Mesenchymal stem cell (in vitro differentiated cells and primary cell): ENCODE measurements around the gene HTT-AS.

Experiments
- DNase-seq: peaks from one replicate; pipeline ENCODE4 v3.0.0-alpha.2; 2013
- H2AFZ ChIP-seq: one replicate; pipeline ENCODE4 v1.6.1; 2013; ENCODE audit warnings: low read depth, mild to moderate bottlenecking, control low read depth, inconsistent platforms, low read length, moderate library complexity
- H2AK5ac ChIP-seq: 2 replicates; pipeline ENCODE4 v1.6.1; 2013; ENCODE audit warnings: low read length, moderate library complexity, mild to moderate bottlenecking, inconsistent platforms; ENCODE audit not compliant: severe bottlenecking
- H2BK120ac ChIP-seq: one replicate; pipeline ENCODE4 v1.6.1; 2013; ENCODE audit warnings: low read depth, mild to moderate bottlenecking, inconsistent platforms, low read length, moderate library complexity
- H2BK12ac ChIP-seq, 2 experiments: one replicate each; pipeline ENCODE4 v1.6.1; 2013; ENCODE audit warnings: inconsistent platforms in 2 of 2, low read length in 2 of 2, mild to moderate bottlenecking in 2 of 2, moderate library complexity in 2 of 2, control low read depth in 1 of 2
- H2BK15ac ChIP-seq: one replicate; pipeline ENCODE4 v1.6.1; 2013; ENCODE audit warnings: mild to moderate bottlenecking, low read depth, inconsistent platforms; ENCODE audit not compliant: poor library complexity, severe bottlenecking
- H2BK5ac ChIP-seq: 2 replicates; pipeline ENCODE4 v1.6.1; 2013; ENCODE audit warnings: low read depth, mild to moderate bottlenecking, low read length, control low read depth, inconsistent platforms; ENCODE audit not compliant: poor library complexity, severe bottlenecking
- H3K14ac ChIP-seq, 2 experiments: one replicate each; pipeline ENCODE4 v1.6.1; 2013; ENCODE audit warnings: inconsistent platforms in 2 of 2, low read length in 2 of 2, control low read depth in 1 of 2, mild to moderate bottlenecking in 1 of 2, moderate library complexity in 1 of 2
- H3K18ac ChIP-seq, 2 experiments: one replicate each; pipeline ENCODE4 v1.6.1; 2013; ENCODE audit warnings: inconsistent platforms in 2 of 2, low read length in 2 of 2, control low read depth in 1 of 2, low read depth in 1 of 2, mild to moderate bottlenecking in 1 of 2
- H3K23ac ChIP-seq, 2 experiments: one replicate each; pipeline ENCODE4 v1.6.1; 2013; ENCODE audit warnings: inconsistent platforms in 2 of 2, low read length in 2 of 2, mild to moderate bottlenecking in 2 of 2, moderate library complexity in 2 of 2, control low read depth in 1 of 2
- H3K27ac ChIP-seq: 2 replicates; pipeline ENCODE4 v1.5.1; 2013; ENCODE audit warnings: mild to moderate bottlenecking, moderate library complexity, low read length, control low read depth, inconsistent platforms; ENCODE audit not compliant: poor library complexity, severe bottlenecking
- H3K27me3 ChIP-seq, 2 experiments: 2 replicates each; pipeline versions ENCODE4 v1.6.1 to v1.7.0; 2013; ENCODE audit warnings: low read length in 2 of 2, mild to moderate bottlenecking in 2 of 2, moderate library complexity in 2 of 2, control low read depth in 1 of 2, inconsistent platforms in 1 of 2; ENCODE audit not compliant: control insufficient read depth in 1 of 2, insufficient read depth in 1 of 2
- H3K36me3 ChIP-seq, 2 experiments: 2 replicates each; pipeline versions ENCODE4 v1.6.1 to v1.7.0; 2013; ENCODE audit warnings: low read length in 2 of 2, control low read depth in 1 of 2, inconsistent platforms in 1 of 2, low read depth in 1 of 2, mild to moderate bottlenecking in 1 of 2; ENCODE audit not compliant: insufficient read depth in 2 of 2, control insufficient read depth in 1 of 2
- H3K4ac ChIP-seq, 2 experiments: one replicate each; pipeline ENCODE4 v1.6.1; 2013; ENCODE audit warnings: inconsistent platforms in 2 of 2, low read length in 2 of 2, mild to moderate bottlenecking in 2 of 2, moderate library complexity in 2 of 2, control low read depth in 1 of 2, low read depth in 1 of 2
- H3K4me1 ChIP-seq: 2 replicates; pipeline ENCODE4 v1.6.1; 2013; ENCODE audit warnings: low read depth, low read length, control low read depth; ENCODE audit not compliant: control insufficient read depth, insufficient read depth
- H3K4me2 ChIP-seq: 2 replicates; pipeline ENCODE4 v1.6.1; 2013; ENCODE audit warnings: low read length, mild to moderate bottlenecking, inconsistent platforms; ENCODE audit not compliant: poor library complexity, severe bottlenecking
- H3K4me3 ChIP-seq, 2 experiments: 2 replicates each; pipeline versions ENCODE4 v1.5.1 to v1.7.0; 2013; ENCODE audit warnings: low read length in 2 of 2, mild to moderate bottlenecking in 2 of 2, control low read depth in 1 of 2, low read depth in 1 of 2; ENCODE audit not compliant: insufficient read depth in 1 of 2
- H3K79me1 ChIP-seq: replicated peaks from 2 replicates; pipeline ENCODE4 v1.6.1; 2013; ENCODE audit warnings: mild to moderate bottlenecking, control low read depth, low read length, inconsistent platforms; ENCODE audit not compliant: poor library complexity, severe bottlenecking
- H3K9ac ChIP-seq: 2 replicates; pipeline ENCODE4 v1.7.0; 2013; ENCODE audit warnings: mild to moderate bottlenecking, low read length, moderate library complexity
- H3K9me3 ChIP-seq: 2 replicates; pipeline ENCODE4 v1.7.0; 2013; ENCODE audit warnings: mild to moderate bottlenecking, low read length; ENCODE audit not compliant: control insufficient read depth
- H4K8ac ChIP-seq: one replicate; pipeline ENCODE4 v1.6.1; 2013; ENCODE audit warnings: inconsistent platforms, mild to moderate bottlenecking, low read length, moderate library complexity
- H4K91ac ChIP-seq: one replicate; pipeline ENCODE4 v1.6.1; 2013; ENCODE audit warnings: mild to moderate bottlenecking, low read length, inconsistent platforms
- WGBS: methylation state at CpG from one replicate; pipeline ENCODE4 v1.1.7; 2013; ENCODE audit warnings: mixed read lengths; 5-methylcytosine and 5-hydroxymethylcytosine counted together

The HTT-AS gene

DNA sequence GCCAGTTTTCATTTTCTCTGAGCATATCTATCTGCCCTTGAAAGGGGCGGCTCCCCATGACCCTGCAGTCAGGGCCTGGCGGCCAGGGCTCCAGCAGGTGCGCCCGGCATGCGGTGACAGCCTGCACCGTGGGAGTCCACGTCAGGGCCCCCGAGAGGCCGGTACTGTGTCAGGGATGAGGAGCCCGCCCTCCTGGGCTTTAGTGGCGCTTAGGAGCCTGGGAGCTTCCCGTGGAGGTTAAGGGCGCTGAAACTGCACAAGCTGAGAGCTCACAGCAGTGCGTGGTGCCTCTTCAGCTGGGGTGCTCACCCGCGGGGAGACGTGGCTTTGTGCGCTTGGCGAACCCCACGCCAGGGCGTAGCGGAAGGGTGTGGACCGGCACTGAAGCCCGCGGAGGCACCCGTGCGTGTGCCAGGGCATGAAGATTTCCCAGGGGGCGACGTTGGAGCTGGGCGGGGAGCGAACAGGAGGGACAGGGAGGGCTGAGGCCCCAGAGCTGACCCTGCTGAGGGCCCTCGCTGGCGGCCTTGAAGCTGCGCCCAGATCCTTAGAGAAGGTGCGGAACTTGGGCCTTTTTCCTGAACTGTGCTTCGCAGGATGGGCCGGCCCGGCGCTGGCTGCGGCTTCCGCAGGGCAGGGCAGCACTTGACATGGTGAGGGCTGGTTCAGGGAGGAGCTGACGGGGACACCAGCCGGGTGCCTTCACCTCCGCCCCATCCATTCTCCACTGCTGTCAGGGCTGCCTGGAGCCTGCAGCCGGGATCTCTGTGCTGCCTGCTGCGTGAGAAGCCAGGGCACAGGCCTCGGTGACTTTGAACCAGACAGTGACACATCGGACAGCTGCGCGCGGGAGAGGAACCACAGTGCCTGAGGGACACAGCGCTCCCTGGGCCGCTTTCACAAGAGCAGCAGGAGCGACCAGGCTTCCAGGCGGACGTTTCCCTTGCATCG is 32.9 kb downstream of the HTT-AS start:
- peak overlapping the region; percentile 12 for H2BK120ac ChIP-seq
- peak; percentile 75 for DNase-seq
- H2BK15ac ChIP-seq: no peak overlapping the region
- H2AK5ac ChIP-seq: no peak overlapping the region
- peak overlapping the region; percentile 82 for H3K9ac ChIP-seq
- peaks cover 4 to 35% of the 10 kb centered on the region in 2 experiments for H3K27me3 ChIP-seq
- no peak overlapping the region for H4K8ac ChIP-seq
- WGBS: 65% methylated on average over 57 of the region's 57 CpGs
- H3K4me3 ChIP-seq: peak overlapping the region in 1 of 2 experiments; percentile 76
- no peaks in the 10 kb centered on the region for H3K36me3 ChIP-seq
- H2BK12ac ChIP-seq: no peak overlapping the region
- H3K23ac ChIP-seq: no peak overlapping the region
- no peaks in the 10 kb centered on the region for H3K9me3 ChIP-seq
- no peaks in the 10 kb centered on the region for H3K79me1 ChIP-seq
- no peaks in the 10 kb centered on the region for H3K4me1 ChIP-seq
- no peak overlapping the region for H3K18ac ChIP-seq
- H4K91ac ChIP-seq: peak overlapping the region; percentile 58
- H2BK5ac ChIP-seq: no peak overlapping the region
- H3K27ac ChIP-seq: no peak overlapping the region
- H2AFZ ChIP-seq: peak overlapping the region; percentile 62
- no peak overlapping the region for H3K4me2 ChIP-seq
- peak overlapping the region in 1 of 2 experiments; percentile 64 for H3K14ac ChIP-seq
- H3K4ac ChIP-seq: peak overlapping the region in 1 of 2 experiments; percentile 27

DNA sequence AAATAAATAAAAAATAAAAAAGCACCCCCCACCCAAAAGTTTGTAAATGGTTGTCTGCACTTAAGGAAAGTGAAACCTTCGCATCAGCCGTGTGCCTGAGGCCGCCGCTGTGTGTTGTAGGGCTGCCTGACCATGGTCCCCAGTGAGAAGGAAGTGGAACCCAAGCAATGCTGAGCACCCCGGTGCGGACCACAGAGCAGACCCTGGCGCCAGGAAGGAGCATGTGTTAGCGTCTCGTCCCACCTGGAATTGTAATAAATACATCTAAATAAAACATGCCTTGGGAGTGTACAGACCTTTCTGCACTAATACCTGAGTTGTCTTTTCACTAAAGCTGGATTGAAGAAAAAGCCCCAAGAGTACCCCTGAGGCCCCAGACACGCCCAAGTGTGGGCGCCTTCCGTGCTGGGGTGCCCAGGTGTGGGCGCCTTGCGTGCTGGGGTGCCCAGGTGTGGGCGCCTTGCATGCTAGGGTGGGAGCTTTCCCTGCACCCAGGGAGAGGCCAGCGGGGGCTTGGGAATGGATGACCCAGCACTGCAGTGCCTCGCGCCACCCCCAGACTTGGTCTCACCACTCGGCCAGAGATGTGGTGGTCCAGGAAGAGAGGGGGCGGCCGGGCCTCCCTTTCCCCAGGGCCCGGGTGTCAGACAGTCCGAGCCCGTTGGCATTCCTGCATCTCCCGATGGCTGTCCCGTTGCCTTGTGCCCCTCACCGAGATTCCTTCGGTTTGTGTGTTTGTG is 33.7 kb downstream of the HTT-AS start:
- H2BK12ac ChIP-seq: no peak overlapping the region
- H2AK5ac ChIP-seq: no peak overlapping the region
- H2AFZ ChIP-seq: no peak overlapping the region
- no peak overlapping the region for H3K4me2 ChIP-seq
- no peak overlapping the region for H4K8ac ChIP-seq
- H3K4me1 ChIP-seq: no peaks in the 10 kb centered on the region
- no peak overlapping the region for H3K23ac ChIP-seq
- no peak overlapping the region for H2BK15ac ChIP-seq
- no peak overlapping the region for H2BK120ac ChIP-seq
- DNase-seq: no peak
- peaks cover 4 to 44% of the 10 kb centered on the region in 2 experiments for H3K27me3 ChIP-seq
- no peaks in the 10 kb centered on the region for H3K9me3 ChIP-seq
- 89% methylated on average over 23 of the region's 28 CpGs for WGBS
- H3K18ac ChIP-seq: no peak overlapping the region
- H3K79me1 ChIP-seq: no peaks in the 10 kb centered on the region
- no peak overlapping the region for H3K4ac ChIP-seq
- no peak overlapping the region for H2BK5ac ChIP-seq
- peak overlapping the region; percentile 82 for H3K9ac ChIP-seq
- H3K36me3 ChIP-seq: no peaks in the 10 kb centered on the region
- peak overlapping the region in 1 of 2 experiments; percentile 76 for H3K4me3 ChIP-seq
- H3K27ac ChIP-seq: no peak overlapping the region
- no peak overlapping the region for H4K91ac ChIP-seq
- no peak overlapping the region for H3K14ac ChIP-seq

DNA sequence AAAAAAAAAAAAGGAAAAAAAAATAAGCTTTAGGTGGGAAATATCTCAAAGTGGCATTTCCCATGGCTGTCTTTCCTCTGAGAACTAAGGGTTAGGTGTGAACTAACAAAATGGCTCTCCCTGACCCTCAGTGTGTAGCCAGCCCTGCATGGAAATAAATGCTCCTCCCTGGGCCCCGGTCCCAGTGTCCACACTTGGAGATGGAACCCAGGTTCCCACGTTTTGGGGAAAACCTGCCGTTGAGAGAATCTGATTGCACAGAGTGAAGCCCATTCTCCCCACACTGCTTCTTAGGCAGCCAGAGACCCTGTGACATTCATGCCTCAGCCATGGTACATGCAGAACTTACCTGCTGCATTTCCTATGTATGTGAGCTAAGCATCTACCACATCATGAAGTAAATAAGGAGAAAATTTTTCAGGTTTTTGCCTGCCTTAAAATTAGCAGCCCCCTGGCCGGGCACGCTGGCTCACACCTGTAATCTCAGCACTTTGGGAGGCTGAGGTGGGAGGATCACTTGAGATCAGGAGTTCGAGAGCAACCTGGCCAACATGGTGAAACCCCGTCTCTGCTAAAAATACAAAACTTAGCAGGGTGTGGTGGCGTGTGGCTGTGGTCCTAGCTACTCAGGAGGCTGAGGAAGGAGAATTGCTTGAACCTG is 34.5 kb downstream of the HTT-AS start:
- no peaks in the 10 kb centered on the region for H3K36me3 ChIP-seq
- no peak overlapping the region for H2BK15ac ChIP-seq
- H2BK120ac ChIP-seq: no peak overlapping the region
- no peak overlapping the region for H4K91ac ChIP-seq
- H3K23ac ChIP-seq: no peak overlapping the region
- no peak overlapping the region for H3K27ac ChIP-seq
- no peaks in the 10 kb centered on the region for H3K9me3 ChIP-seq
- no peaks in the 10 kb centered on the region for H3K4me1 ChIP-seq
- no peak overlapping the region for H4K8ac ChIP-seq
- H2BK12ac ChIP-seq: no peak overlapping the region
- H2AFZ ChIP-seq: no peak overlapping the region
- H3K4ac ChIP-seq: no peak overlapping the region
- no peaks in the 10 kb centered on the region for H3K79me1 ChIP-seq
- no peak overlapping the region for H3K18ac ChIP-seq
- H2BK5ac ChIP-seq: no peak overlapping the region
- H3K4me2 ChIP-seq: no peak overlapping the region
- 87% methylated on average over 8 of the region's 8 CpGs for WGBS
- no peak overlapping the region for H2AK5ac ChIP-seq
- H3K14ac ChIP-seq: no peak overlapping the region
- H3K4me3 ChIP-seq: no peak overlapping the region
- H3K27me3 ChIP-seq: peaks cover 0 to 41% of the 10 kb centered on the region in 2 experiments
- no peak overlapping the region for H3K9ac ChIP-seq
- no peak for DNase-seq
